ENCODE data around the gene VEPH1. TPM values are rescaled to one million over a fixed set of nuclear protein-coding genes. Genes with fewer than 3 reads are reported as not detected.

Gene VEPH1
- total RNA-seq, 1 experiment from 2014 or later: 27.3 TPM

DNA sequence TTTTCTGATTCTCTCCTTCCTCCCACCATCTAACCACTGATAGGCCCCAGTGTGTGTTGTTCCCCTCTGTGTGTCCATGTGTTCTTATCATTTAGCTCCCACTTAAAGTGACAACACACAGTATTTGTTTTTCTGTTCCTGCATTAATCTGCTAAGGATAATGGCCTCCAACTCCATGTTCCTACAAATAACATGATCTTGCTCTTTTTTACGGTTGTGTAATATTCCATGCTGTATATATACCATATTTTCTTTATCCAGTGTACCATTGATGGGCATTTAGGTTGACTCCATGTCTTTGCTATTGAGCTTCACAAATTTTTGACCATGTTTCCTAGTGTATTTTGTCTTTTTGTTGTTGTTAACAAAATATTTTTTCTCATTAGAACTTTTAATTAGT is 30.6 kb downstream of the VEPH1 start:
- H3K27me3 ChIP-seq (ENCODE audit: low read length): no peaks in the 10 kb centered on the region
- H3K79me2 ChIP-seq (ENCODE audit: low read length): no peaks in the 10 kb centered on the region
- ATAC-seq (no peak), DNase-seq (no peak)
- H3F3A ChIP-seq (ENCODE audit: low read length, unreplicated experiment): no peaks in the 10 kb centered on the region
- no peaks in the 10 kb centered on the region for H3K36me3 ChIP-seq (ENCODE audit: low read depth, low read length)
- H2AFZ ChIP-seq (ENCODE audit: low read length): no peak overlapping the region
- POLR2A ChIA-PET (ENCODE audit: unreplicated experiment): no interaction called here
- no peak overlapping the region for H3K9ac ChIP-seq (ENCODE audit: low read length)
- H3K9me2 ChIP-seq (replicated peaks; ENCODE audit: low read length): no peaks in the 10 kb centered on the region
- H4K20me1 ChIP-seq (ENCODE audit: low read length): no peaks in the 10 kb centered on the region
- H3K27ac ChIP-seq (ENCODE audit: low read length): no peak overlapping the region
- intact Hi-C loops (cut with micrococcal nuclease): no loop called here
- peaks cover 19% of the 10 kb centered on the region for H3K4me1 ChIP-seq (ENCODE audit: insufficient read depth, low read length)
- CTCF ChIA-PET: no interaction called here
- no peaks in the 10 kb centered on the region for H3K9me3 ChIP-seq (ENCODE audit: low read length)
- no peak overlapping the region for H3K4me2 ChIP-seq (ENCODE audit: low read length)
- TF ChIP-seq EZH2phosphoT487 (IDR thresholded peaks at IDR 0.05; ENCODE audit: borderline replicate concordance, low read length): no peak
- TF ChIP-seq EZH2 (IDR thresholded peaks at IDR 0.05; ENCODE audit: low read length, unreplicated experiment): no peak
- TF ChIP-seq, protein P1, sequence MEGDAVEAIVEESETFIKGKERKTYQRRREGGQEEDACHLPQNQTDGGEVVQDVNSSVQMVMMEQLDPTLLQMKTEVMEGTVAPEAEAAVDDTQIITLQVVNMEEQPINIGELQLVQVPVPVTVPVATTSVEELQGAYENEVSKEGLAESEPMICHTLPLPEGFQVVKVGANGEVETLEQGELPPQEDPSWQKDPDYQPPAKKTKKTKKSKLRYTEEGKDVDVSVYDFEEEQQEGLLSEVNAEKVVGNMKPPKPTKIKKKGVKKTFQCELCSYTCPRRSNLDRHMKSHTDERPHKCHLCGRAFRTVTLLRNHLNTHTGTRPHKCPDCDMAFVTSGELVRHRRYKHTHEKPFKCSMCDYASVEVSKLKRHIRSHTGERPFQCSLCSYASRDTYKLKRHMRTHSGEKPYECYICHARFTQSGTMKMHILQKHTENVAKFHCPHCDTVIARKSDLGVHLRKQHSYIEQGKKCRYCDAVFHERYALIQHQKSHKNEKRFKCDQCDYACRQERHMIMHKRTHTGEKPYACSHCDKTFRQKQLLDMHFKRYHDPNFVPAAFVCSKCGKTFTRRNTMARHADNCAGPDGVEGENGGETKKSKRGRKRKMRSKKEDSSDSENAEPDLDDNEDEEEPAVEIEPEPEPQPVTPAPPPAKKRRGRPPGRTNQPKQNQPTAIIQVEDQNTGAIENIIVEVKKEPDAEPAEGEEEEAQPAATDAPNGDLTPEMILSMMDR (conservative IDR thresholded peaks at IDR 0.05; ENCODE audit: low read depth, low read length): no peak
- BruUV-seq (replicated peaks): no TSS peak
- H3K4me3 ChIP-seq (ENCODE audit: low read length): no peak overlapping the region

DNA sequence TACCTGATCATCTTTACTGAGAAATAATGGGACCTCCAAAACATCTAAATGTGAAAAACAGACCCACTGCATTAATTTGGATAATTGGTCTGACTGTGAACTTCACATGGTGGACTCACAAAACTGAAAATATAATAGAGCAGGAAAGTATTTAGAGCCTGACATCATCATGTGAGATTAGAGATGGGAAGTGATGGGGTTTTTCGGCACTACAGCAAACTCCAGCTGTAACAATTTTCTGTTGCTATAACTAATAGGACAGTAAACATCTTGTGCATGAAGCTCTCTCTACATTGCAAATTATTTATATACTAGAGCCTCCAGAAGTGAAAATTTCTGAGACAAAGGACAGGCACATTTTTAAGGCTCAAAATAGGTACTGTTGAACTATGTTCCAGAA is 32.2 kb downstream of the VEPH1 start:
- intact Hi-C loops (cut with micrococcal nuclease): loop anchor here (2.0 kb wide), 1 partner anchor 16 kb away; no protein-coding TSS in a partner anchor
- Histone ChIP-seq H3F3A (ENCODE audit: low read length, unreplicated experiment) (no peaks in the 10 kb centered on the region), H3K79me2 (ENCODE audit: low read length) (no peaks in the 10 kb centered on the region), H3K4me1 (ENCODE audit: insufficient read depth, low read length) (peaks cover 30% of the 10 kb centered on the region), H3K4me3 (ENCODE audit: low read length) (no peak overlapping the region), H3K27me3 (ENCODE audit: low read length) (no peaks in the 10 kb centered on the region), H3K9me2 (replicated peaks; ENCODE audit: low read length) (no peaks in the 10 kb centered on the region), H3K9me3 (ENCODE audit: low read length) (no peaks in the 10 kb centered on the region), H3K9ac (ENCODE audit: low read length) (no peak overlapping the region), H2AFZ (ENCODE audit: low read length) (no peak overlapping the region), H3K36me3 (ENCODE audit: low read depth, low read length) (no peaks in the 10 kb centered on the region), H4K20me1 (ENCODE audit: low read length) (no peaks in the 10 kb centered on the region), H3K4me2 (ENCODE audit: low read length) (no peak overlapping the region), H3K27ac (ENCODE audit: low read length) (no peak overlapping the region)
- POLR2A ChIA-PET (ENCODE audit: unreplicated experiment): no interaction called here
- BruUV-seq (replicated peaks): no TSS peak
- CTCF ChIA-PET: no interaction called here
- TF ChIP-seq EZH2 (IDR thresholded peaks at IDR 0.05; ENCODE audit: low read length, unreplicated experiment) (no peak), EZH2phosphoT487 (IDR thresholded peaks at IDR 0.05; ENCODE audit: borderline replicate concordance, low read length) (no peak)
- TF ChIP-seq, protein P1 (conservative IDR thresholded peaks at IDR 0.05; ENCODE audit: low read depth, low read length): no peak
- DNase-seq (no peak), ATAC-seq (no peak)

DNA sequence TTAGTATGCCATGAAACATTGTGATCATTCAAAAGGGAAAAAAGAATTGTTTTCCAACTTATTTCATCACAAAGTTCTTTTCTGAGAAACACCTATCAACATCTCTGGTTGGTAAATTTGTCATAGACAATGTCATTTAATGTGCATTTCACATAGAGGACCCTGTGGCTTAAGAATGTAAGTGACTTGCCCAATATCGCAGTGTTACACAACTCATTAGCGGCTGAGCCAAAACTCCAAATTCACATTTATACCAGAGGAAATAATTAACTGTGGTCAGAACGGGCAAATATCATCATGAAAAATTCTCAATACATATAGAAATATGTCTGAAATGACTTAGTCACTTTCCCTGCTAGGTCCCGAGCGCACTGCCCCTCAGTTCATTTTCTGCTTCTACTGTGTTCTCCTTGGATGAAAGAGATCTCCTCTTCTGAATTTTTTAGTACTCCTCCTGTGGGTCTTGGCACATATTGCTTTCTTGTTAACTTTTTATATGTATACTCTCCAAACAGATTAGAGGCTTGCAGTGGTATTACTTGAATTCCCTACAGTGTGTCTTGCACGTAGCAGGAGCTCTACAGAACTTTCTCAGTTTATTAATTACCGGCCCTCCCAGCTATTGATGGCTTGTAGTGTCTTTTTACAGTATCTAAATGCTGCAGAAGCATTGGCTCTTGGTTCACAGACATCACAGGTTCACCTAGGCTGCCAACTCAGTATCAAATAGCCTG is 33.5 kb downstream of the VEPH1 start:
- Histone ChIP-seq H3K27ac (ENCODE audit: low read length) (0 out of 2 replicates have a peak overlapping the region, but pooled peaks have one; percentile 7), H3K4me1 (ENCODE audit: insufficient read depth, low read length) (peaks cover 30% of the 10 kb centered on the region), H2AFZ (ENCODE audit: low read length) (no peak overlapping the region), H3F3A (ENCODE audit: low read length, unreplicated experiment) (no peaks in the 10 kb centered on the region), H3K9me3 (ENCODE audit: low read length) (no peaks in the 10 kb centered on the region), H3K9ac (ENCODE audit: low read length) (no peak overlapping the region), H3K4me2 (ENCODE audit: low read length) (no peak overlapping the region), H3K36me3 (ENCODE audit: low read depth, low read length) (no peaks in the 10 kb centered on the region), H4K20me1 (ENCODE audit: low read length) (no peaks in the 10 kb centered on the region), H3K9me2 (replicated peaks; ENCODE audit: low read length) (no peaks in the 10 kb centered on the region), H3K79me2 (ENCODE audit: low read length) (no peaks in the 10 kb centered on the region), H3K4me3 (ENCODE audit: low read length) (no peak overlapping the region), H3K27me3 (ENCODE audit: low read length) (no peaks in the 10 kb centered on the region)
- no TSS peak for BruUV-seq (replicated peaks)
- intact Hi-C loops (cut with micrococcal nuclease): loop anchor here (2.0 kb wide), 2 partner anchors 17 kb away; no protein-coding TSS in a partner anchor
- TF ChIP-seq EZH2phosphoT487 (IDR thresholded peaks at IDR 0.05; ENCODE audit: borderline replicate concordance, low read length): no peak
- TF ChIP-seq, protein P1 (conservative IDR thresholded peaks at IDR 0.05; ENCODE audit: low read depth, low read length): no peak
- no peak for TF ChIP-seq EZH2 (IDR thresholded peaks at IDR 0.05; ENCODE audit: low read length, unreplicated experiment)
- DNase-seq (peak; percentile 23), ATAC-seq (peak; percentile 80)
- ChIA-PET CTCF (no interaction called here), POLR2A (ENCODE audit: unreplicated experiment) (interaction anchor here (0.7 kb wide), 1 partner anchor 9 kb away, joined by 5 read pairs; no protein-coding TSS in a partner anchor)

All from PC-3 (cell line).